Superior temporal gyrus (tissue), 1 donor: ENCODE measurements around the gene PHF1.

ENCODE experiments used
- DNase-seq: peaks from one replicate; pipeline ENCODE4 v3.0.0-alpha.2; 2016; ENCODE audit errors: extremely low spot score

PHF1 gene

DNA sequence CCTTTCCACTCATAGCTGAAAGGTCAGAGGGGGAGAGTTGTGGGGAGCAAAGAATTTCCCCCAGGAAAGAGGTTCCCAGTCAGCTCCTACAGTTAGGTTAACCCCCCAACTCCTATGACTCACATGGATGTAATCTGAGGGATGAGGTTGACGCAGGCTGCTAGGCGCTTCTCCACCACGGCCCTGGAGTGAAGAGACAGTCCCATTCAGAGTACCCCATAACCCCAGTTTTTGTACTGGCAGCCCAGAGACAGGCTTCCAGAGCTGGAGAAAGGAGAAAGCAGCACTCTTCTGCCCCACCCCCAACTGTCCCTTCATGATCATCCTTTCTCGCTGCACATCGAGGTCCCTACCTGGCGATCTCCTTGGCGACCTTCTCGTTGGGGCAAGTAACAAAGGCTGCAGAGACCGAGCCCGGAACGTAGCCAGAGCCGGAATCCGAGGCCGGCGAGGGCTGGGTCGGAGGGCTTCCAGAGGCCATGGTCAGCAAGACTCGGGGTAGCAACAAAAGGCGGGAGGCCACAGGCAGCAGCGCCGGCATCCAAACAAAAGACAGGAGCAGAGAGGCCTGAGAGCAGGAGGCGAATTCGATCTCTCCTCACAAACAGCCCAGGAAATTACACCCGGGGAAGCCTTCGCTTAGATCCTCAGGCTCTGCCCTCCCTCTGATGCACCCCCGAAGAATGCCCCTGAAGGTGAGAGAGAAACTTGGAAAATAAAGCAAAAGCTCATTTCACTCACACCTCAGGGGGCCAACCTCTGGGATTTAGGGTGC, 6.5 kb downstream of the PHF1 start:
- no peak for DNase-seq

DNA sequence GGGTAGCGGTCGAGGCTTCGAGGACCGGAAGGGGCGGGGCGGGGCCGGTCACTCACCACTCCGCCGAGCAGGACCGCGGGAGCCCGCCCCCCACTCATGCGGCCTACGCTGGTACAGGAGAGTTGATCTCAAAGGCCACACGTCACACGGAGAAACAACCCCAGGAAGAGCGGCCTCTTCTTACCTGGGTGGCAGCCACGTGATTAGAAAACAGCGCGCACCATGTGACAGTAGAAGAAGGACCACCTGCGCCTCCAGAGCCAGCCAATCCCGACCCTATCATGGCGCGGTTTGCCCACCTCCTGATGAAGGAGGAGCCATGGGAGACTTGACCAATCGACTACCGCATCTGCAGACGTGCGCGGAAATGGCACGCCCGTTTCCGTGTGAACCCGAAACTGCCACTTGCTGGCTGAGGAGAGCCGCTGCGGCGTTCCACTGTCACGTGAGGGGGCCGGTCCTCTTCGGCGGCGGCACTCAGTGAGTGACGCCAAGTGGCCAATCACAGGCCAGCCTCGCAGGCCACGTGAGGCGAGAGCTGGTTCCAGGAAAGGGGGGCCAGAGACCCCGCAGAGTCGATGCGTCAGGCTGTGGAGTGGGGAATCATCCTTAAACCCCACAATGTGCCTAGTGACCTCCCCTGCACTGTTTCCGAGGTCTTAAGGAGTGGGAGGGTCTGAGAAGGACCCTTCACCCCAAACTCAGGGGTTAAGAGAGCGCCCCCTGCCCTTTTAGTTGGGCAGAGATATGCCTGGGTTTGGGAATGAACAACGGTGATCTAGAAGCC, 7.3 kb downstream of the PHF1 start, which contains the start of gene CUTA:
Gene CUTA, minus strand, starts transcription at position 205 of the 787 bp plus-strand sequence. Its CDS starts 107 bp downstream, at position 98.
- DNase-seq: peak; percentile 100

DNA sequence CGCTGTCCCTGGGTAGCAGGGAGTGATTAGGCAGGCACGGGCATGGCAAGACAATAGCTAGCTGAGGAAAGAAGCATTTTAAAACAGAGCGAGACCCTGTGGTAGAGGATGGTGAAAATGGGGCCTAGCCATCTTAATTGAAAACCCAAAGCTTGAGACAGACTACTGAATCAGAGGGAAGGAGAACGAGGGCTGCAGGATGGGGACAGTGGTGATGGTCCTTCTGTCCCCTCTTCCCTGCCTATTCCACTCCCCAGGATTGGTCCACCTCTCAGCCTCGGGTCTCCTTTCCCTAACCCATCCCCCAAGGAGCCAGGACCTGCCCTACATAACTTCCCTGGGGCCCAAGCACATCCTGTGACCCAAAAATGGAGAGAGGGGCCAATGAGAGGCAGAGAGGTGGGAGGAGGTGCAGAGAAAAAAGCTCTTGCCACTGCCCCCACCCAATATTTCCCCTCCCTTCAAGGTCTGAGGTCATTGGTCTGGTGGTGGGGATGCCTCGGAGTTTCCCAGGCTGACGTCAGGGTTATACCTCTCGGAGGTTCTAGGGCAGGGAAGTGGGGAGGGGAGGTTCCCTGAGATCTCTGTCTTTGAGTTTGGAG, 8.0 kb downstream of the PHF1 start:
- no peak for DNase-seq

DNA sequence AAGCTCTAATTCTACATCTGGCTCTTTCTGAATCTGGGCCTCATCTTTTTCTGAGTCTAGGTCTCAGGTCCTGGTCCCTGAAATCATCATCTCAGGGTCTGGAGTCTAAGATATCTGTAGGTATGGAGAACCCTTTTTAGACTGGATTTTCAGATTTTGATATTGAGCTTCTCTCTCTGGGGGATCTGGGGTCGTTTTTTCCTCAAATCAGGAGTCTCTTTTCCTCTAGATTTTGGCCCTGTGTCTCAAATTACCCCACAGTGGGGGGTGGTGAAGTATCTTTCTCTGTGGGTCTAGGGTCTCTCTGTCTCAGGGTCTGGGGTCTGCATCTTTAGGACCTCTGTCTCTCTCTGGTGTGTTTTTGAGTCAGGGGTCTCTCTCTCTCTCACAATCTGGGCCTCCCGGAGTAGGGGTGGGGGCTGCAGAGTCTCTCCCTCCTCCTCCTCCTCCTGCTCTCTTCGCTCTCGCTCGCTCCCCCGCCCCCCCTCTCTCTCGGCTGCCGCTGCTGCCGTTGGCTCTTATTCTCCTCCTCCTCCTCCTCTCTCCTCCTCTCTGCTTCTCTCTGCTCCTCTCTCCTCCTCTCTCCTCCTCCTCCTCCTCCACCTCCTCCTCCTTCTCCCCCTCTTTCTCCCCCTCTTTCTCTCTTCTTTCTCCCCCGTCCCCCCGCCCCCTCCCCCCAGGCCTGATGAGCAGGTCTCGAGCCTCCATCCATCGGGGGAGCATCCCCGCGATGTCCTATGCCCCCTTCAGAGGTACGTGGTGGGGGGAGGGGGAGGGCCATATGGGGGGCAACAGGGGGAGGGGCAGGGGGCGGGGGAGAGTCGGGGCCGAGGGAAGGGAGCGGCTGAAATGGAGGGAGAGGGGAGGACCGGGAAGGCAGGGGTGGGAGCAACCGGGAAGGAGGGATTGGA, 9.0 kb downstream of the PHF1 start, which contains the start of gene SYNGAP1:
Gene SYNGAP1, plus strand, starts transcription at position 486 of the 911 bp plus-strand sequence. Its CDS starts 200 bp downstream, at position 686.
- no peak for DNase-seq

DNA sequence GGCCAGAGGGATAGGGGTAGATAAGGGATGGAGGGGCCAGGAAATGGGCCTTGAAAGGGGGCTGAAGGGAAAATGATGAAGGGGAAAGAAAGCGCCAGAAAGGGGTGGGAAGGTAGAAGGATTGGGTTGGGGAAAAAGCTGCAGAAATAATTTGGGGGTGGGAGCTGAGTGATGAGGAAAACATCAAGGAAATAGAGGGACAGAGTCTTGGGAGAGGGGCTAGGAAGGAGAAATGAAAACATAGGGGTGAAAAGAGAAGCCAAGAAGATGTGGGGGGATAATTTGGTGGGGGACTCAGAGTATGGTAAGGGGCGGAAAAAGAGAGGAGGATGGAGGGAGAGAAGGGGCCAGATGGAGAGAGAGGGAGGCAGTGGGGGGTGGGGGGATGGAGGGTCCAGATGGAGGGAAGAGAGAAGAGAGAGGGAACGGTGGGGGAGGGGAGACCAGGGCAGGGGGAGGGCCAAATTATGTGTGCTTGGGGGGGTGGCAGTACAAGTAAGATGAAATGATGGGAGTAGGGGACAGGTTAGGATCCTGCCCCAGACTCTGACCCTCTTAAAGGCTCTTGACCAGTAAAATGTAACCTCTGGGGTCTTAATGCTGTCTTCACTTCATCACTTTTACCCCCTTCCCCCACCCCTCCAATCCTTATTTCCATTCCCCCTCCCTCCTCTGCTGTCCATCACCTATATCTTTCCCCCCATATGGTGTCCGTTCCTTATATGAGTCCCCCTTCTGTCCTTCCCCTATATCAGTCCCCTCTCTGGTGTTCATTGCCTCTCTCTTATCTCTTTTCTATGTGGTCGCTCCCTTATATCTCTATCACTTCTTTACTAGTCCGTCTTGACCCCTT, 9.9 kb downstream of the PHF1 start:
- DNase-seq: no peak

DNA sequence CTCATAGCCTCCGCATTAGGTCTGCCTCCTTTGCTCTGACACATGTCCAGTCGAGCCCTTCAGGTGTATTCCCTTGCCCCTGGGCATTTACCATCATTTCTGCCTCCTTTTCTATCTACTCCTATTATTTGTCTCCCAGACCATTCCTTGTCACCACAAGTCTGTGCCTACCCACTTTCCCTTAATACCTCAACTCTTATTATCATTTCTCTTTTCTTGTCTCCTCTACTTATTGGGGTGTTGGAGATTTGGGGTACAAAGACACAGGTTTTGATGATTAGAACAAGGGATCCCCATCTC, 10.5 kb downstream of the PHF1 start:
- no peak for DNase-seq

DNA sequence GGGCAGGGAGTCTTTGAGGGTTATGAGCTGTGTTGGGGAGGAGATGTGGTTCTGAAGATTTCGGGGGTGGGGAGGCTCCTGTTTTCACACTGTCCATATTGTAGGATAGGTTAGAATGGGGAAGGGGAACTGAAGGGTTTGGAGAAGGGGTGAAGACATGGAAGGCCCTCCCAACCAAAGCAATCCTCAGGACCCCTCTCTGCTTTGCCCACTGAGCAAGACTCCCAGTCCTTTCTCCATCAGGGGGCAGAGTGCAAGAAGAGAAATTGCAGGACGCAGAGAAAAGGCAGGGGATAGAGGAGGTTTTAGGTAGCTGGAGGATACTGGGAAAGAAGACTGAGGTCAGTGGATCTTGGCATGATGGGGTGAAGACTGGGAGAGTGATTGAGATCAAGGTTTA, 13.0 kb downstream of the PHF1 start:
- DNase-seq: no peak

DNA sequence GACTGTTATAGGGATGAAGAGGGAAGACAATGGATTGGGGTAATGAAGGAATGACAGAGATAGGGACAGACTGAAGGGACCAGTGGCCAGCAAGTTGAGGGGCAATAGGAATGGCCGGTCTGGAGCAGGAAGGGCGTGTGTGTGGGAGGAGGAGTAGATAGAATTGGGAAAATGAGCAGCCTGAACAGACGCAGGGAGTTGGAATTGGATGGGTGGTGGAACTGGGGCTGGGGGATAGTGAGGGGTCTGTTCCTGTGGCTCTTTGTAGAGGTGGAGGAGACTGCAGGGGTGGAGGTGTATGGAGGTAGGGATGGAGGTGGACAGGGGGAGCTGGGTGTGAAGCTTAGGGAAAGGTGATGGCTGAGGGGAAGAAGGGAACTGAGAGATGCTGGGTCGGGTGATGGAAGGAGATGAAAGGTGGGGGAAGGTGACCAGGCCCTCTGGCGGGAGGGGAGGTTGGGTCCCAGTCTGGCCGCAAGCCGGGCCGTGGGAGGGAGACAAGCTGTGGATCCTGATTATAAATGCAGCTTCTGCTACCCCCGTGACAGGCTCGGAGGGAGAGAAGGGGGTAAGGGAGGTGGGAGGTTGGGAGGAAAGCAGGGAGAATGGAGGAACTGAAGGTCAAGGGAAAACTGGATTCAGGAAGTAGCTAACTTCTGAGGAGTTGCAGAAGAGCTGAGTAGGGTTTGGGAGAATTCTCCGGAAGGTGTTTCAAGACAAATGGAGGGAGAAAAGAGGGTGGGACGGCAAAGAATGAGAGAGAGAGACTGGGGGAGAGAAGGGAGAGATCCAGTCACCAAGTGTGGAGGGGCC, 14.2 kb downstream of the PHF1 start:
- DNase-seq: no peak

DNA sequence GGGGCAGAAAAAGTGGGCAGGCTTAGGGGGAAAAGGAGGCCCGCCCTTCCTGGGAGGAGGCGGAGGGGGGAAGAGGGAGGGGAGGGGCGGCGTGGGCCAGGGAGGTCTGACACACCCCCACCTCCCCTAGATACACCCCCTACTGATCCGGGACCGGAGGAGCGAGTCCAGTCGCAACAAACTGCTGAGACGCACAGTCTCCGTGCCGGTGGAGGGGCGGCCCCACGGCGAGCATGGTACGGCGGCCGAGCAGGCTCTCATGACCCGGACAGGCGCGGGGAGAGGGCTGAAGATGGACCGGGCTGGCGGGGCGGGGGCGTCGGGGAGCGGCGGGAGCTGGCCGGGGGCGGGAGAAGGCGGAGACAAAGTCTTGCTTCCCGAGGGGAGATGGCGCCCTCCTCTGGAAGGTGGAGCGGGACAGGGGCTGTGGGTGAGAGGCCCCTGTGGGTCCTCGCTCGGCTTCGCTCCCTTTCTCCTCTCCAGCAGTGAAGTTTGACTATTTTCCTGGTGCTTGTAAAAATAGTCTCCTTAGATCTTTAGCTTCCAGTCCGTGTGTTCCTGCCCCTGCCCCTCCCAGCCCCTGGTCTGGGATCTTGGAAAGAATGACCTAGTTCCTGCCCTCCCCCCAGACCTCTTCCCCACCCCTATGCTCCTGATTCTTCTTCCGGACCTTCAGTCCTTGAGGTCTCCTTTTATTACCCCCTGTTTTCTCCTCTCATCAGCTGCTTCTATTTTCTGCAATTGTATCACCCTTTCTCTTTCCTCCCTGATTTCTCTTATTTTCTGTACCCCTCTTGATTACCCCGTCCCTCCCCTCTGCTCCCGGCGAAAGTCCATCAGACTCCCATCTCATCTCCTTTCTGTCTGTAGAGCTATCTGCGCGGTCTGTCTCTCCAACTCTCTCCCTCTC, 15.1 kb downstream of the PHF1 start:
- DNase-seq: peak; percentile 68

DNA sequence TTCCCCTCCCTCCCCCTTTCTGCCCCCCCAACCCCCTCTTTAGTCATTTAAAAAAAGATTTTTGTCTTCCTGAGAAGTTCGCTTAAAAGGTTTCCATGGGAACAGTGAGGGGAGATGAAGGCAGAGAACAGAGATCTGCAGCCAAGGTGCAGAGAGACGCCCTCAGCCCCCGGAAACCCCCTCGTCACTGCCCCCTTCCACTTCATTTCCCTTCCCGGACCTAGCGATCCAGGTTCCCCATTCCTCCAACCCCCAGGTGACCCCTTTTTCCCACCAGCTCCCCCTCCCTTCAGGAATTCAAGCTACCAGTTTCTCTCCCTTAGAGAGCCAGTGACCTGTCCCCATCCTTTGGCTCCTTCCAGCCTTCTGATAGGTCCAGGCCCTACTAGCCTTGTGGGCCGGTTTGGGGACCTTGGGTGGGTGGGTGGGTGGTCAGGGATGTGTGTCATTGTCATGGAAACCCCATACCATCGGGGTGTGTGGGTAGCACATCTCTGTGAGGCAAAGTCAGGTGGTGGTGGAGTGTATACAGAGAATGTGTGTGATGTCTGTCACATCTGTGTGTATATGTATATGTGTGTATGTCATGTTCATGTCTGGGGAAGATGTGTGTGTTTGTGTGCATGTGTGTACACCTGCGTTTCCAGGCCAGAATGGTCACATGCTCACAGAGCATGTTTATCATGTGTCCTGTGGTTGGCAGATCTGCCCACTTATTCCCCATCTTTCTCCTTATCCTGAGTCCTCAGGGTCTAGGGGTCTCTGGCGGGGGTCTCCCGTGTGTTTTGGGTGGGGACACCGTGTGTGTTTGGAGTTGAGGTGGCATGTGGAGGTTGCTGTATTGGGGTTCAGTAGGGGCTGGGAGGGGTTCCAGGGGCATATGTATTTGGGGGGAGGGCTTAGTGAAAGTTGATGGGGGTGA, 16.0 kb downstream of the PHF1 start:
- DNase-seq: no peak

DNA sequence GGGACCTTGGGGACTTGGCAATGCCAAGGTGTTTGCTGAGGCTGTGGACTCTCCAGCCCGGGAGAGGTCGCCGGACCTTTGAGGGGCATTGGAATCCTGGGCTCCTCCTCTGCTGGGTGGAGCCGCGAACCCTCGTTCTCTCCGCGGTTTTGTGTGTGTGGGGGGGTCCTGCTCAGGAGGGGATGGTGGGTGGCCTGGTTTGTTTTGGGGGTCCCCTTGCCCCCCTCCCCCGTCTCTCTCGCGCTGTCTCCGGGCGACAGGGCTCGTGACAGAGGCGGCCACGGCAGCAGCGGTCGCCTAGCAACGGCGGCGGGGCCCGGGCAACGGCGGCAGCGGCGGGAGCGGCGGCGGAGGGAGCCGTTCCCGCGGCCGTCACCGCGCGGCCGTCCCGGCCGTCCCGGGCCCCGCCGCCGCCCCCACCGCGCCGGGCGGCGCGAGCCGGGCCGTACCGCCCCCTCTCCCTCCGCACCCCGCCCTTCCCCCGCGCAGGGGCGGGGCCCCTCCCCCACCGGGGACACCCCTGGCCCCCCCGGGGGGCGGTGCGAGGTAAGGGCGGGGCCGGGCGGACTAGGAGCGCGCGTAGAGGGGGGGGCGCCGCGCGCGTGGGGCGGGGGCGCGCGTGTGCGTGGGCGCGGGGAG, 16.9 kb downstream of the PHF1 start:
- no peak for DNase-seq

DNA sequence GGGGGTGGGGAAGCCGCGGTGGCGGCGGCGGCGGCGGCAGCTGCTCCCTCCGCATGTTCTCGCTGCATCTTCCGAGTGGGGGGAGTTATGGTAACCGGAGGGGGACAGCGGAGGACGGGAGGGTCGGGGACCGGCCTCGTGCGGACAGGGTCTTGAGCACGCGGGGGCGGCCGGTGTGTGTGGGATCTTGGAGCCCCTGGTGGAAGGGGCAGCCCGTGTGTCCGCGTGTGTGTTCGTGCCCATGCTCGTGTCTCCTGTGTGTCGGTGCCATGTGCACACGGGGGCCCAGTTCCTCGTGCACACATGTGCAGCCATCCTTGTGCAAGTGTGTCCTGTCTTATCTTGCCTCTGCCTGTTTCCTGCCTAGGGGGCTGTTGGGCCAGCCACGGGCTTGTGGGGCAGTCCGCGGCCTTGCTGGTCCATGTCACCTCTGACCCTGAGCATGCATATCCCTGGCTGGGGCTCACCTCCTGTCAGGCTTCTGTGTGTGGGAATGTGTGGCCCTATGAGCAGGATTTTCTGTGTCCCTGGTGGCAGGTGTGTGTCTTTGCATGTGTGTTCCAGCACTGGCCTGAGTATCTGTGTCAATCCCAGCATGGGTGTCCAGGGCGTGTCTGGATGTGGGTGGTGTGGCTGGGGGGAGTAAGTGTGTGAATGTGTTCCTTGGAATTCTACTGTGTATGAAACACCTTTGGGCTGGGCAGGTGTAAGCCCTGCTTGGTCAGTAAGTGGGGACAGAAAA, 17.6 kb downstream of the PHF1 start:
- no peak for DNase-seq

DNA sequence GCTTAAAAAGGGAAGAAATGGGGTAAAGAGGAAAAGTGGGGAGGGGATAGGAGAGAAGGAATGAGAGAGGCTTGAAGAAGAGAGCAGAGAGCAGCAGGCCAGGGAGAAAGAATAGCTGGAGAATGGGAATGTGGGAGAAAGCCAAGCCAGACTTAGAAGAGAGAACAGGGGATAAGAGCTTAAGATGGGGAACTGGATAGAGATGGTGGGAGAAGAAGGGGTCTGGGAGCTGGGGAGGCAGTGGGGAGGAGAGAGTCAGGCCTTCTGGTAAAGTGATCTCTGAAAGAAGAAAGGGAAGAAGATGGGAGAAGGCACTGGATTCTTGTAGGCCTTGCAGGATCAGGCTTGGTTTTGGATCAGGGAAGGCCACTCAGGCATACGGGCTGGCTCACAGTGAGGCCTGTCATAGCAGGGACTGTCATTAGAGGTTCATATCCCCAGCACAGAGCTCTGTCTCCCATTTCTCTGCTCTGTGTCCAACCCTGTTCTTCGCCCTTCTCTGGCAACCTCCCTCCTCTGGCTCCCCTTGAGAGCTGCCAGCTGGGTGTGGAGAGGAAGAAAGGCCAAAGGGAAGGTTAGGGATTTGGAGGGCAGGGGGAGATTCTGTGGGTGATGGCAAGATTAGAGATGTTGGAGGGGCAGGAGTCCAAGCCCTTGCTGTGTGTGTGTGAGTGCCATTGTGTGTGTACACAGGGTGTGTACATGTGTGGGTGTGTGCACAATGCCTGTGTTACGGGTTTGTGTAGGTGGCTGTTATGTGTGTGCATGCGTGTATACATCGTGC, 18.3 kb downstream of the PHF1 start:
- no peak for DNase-seq

DNA sequence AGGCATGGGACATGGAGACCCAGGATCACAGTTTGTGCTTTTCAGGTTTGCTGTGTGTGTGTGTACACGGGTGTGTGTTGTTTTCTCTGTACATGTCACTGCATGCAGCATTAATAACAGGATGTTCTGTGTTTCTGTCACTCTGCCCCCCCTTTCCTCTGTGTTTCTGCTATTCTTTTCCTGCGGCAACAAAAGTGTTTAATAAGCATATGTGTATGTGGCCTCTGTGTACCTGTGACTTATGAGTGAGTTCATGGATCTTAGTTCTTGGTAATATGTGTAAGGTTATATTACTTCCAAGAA, 18.9 kb downstream of the PHF1 start:
- DNase-seq: no peak

DNA sequence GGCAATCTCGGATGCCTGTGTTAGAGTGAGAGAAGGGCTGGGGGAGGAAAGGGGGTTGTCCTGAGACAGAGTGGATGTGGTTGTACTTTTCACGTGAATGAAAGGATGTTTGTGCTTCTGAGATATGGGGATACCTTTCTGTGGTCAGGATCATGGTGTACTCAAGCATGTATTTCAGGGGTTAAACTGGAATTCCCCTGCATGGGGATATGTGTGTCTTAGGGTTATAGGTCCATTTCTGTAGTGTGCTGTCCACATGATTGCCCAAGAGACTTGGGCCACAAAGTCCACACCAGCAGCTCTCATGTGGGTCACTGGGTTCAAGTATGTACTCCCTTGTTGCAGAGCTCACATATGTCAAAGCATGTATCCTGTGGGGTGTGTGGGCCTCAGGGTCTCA, 19.5 kb downstream of the PHF1 start:
- no peak for DNase-seq
